A549 (cell line): Measurements from ENCODE around the gene TRANK1. TPM values are rescaled to one million over a fixed set of nuclear protein-coding genes. Genes with fewer than 3 reads are reported as not detected.

ENCODE experiments used
- ATAC-seq, 2 experiments: fragments of 200-7000 bp in 1 of 2; fragments of >200 bp in 1 of 2; cut with Nextera tagmentation in 1 of 2; cut with Tn5 transposase in 1 of 2; 3 replicates each; pipeline versions ENCODE4 v1.8.0 to v1.9.1; 2018 to 2020; ENCODE audit warnings: mild to moderate bottlenecking in 1 of 2, moderate library complexity in 1 of 2
- CTCF ChIA-PET: fragments of 300-600 bp; sonication (Branson Sonifier 250); formaldehyde crosslinking; extraction: SDS; loops from one replicate; lab custom pipeline; 2021; ENCODE audit warnings: antibody characterized with exemption, inconsistent platforms; lab: Yijun Ruan, JAX
- POLR2A ChIA-PET: fragments of 350-600 bp; formaldehyde crosslinking; extraction: SDS; loops from one replicate; lab custom pipeline; 2021; ENCODE audit warnings: antibody characterized with exemption, inconsistent platforms; lab: Yijun Ruan, JAX
- DNase-seq, 2 experiments: peaks; one replicate each; pipeline versions ENCODE4 v3.0.0 to v3.0.0-alpha.2; 2011 to 2016; ENCODE audit warnings: low read depth in 1 of 2, low spot score in 1 of 2
- FAIRE-seq: peaks from 2 replicates; lab custom pipeline; 2011; peaks lifted over from hg19 to GRCh38; lab: Jason Lieb, UNC
- H3K27ac ChIP-seq, 2 experiments: fragments of >200 bp; sonication (Bioruptor Twin); formaldehyde crosslinking; 3 replicates each; pipeline ENCODE4 v1.5.1; 2016 to 2017
- H3K4me1 ChIP-seq: fragments of >200 bp; sonication (Bioruptor Twin); formaldehyde crosslinking; 3 replicates; pipeline ENCODE4 v1.6.1; 2016
- H3K4me2 ChIP-seq: fragments of >200 bp; sonication (Bioruptor Twin); formaldehyde crosslinking; 3 replicates; pipeline ENCODE4 v1.6.1; 2016
- H3K4me3 ChIP-seq: fragments of >200 bp; sonication (Bioruptor Twin); formaldehyde crosslinking; 3 replicates; pipeline ENCODE4 v1.5.1; 2016
- H3K9me3 ChIP-seq: fragments of >200 bp; sonication (Bioruptor Twin); formaldehyde crosslinking; 3 replicates; pipeline ENCODE4 v1.6.1; 2016
- BHLHE40 ChIP-seq: IDR thresholded peaks from 2 replicates; pipeline ENCODE4 v1.6.1; 2012; ENCODE audit warnings: low read depth, low read length, inconsistent platforms
- CHD2 ChIP-seq: fragments of 150-350 bp; IDR thresholded peaks from 2 replicates; pipeline ENCODE4 v1.6.1; 2014; ENCODE audit warnings: low read length; ENCODE audit not compliant: partially characterized antibody
- CHD4 ChIP-seq: fragments of 200-600 bp; sonication (generic); IDR thresholded peaks from 2 replicates; pipeline ENCODE4 v1.6.1; 2016; ENCODE audit warnings: antibody characterized with exemption, mild to moderate bottlenecking, borderline replicate concordance
- EHMT2 ChIP-seq: fragments of 200-600 bp; sonication (generic); IDR thresholded peaks from 2 replicates; pipeline ENCODE4 v1.6.1; 2016; ENCODE audit warnings: antibody characterized with exemption, low read depth, mild to moderate bottlenecking, moderate library complexity
- EP300 ChIP-seq, 2 experiments: fragments of >200 bp; sonication (Bioruptor Twin); formaldehyde crosslinking; IDR thresholded peaks; 2 replicates in 1 of 2; 3 replicates in 1 of 2; pipeline ENCODE4 v1.6.1; 2016 to 2017
- ESRRA ChIP-seq: fragments of 150-350 bp; IDR thresholded peaks from 2 replicates; pipeline ENCODE4 v1.6.1; 2014; ENCODE audit warnings: mild to moderate bottlenecking, low read length, borderline replicate concordance
- FOSB ChIP-seq: fragments of 250-450 bp; sonication (Bioruptor Pico); IDR thresholded peaks from 2 replicates; pipeline ENCODE4 v1.5.0; 2020; ENCODE audit warnings: mild to moderate bottlenecking, moderate library complexity
- FOSL2 ChIP-seq, 2 experiments: fragments of 450-650 bp in 1 of 2; fragments of >200 bp in 1 of 2; sonication (Bioruptor Twin) in 1 of 2; formaldehyde crosslinking; IDR thresholded peaks; 2 replicates each; pipeline versions ENCODE4 v1.5.0 to v1.6.1; 2016 to 2020; ENCODE audit warnings: mild to moderate bottlenecking in 1 of 2, moderate library complexity in 1 of 2
- HOXA7 ChIP-seq: fragments of 250-450 bp; sonication (Bioruptor Pico); IDR thresholded peaks from 2 replicates; pipeline ENCODE4 v1.5.0; 2020; ENCODE audit warnings: mild to moderate bottlenecking, moderate library complexity
- HOXB13 ChIP-seq: fragments of 250-450 bp; sonication (Bioruptor Pico); IDR thresholded peaks from 2 replicates; pipeline ENCODE4 v1.5.0; 2020; ENCODE audit warnings: low read depth, mild to moderate bottlenecking, moderate library complexity
- HOXB5 ChIP-seq: fragments of 250-450 bp; sonication (Bioruptor Pico); IDR thresholded peaks from 2 replicates; pipeline ENCODE4 v1.5.0; 2020; ENCODE audit warnings: mild to moderate bottlenecking, moderate library complexity
- JUN ChIP-seq, 2 experiments: fragments of >200 bp; sonication (Bioruptor Twin); formaldehyde crosslinking; IDR thresholded peaks; 2 replicates in 1 of 2; 3 replicates in 1 of 2; pipeline ENCODE4 v1.6.1; 2016 to 2017
- MAZ ChIP-seq: fragments of 150-350 bp; IDR thresholded peaks from 2 replicates; pipeline ENCODE4 v1.6.1; 2014; ENCODE audit warnings: antibody characterized with exemption, low read depth, low read length, borderline replicate concordance
- RAD21 ChIP-seq, 2 experiments: fragments of >200 bp in 1 of 2; sonication (Bioruptor Twin) in 1 of 2; formaldehyde crosslinking in 1 of 2; IDR thresholded peaks in 1 of 2; conservative IDR thresholded peaks in 1 of 2; 2 replicates in 1 of 2; 3 replicates in 1 of 2; pipeline ENCODE4 v1.6.1; 2012 to 2018; ENCODE audit warnings: inconsistent platforms in 1 of 2
- TFCP2L1 ChIP-seq: fragments of 250-450 bp; sonication (Bioruptor Pico); IDR thresholded peaks from 2 replicates; pipeline ENCODE4 v1.5.0; 2021; ENCODE audit warnings: mild to moderate bottlenecking
- ZC3H11A ChIP-seq: fragments of 450-650 bp; IDR thresholded peaks from 2 replicates; pipeline ENCODE4 v1.6.1; 2014; ENCODE audit warnings: antibody characterized with exemption, mild to moderate bottlenecking
- ZNF302 ChIP-seq: fragments of 250-450 bp; sonication (Bioruptor Pico); IDR thresholded peaks from 2 replicates; pipeline ENCODE4 v1.9.0; 2021; ENCODE audit warnings: inconsistent platforms, mild to moderate bottlenecking, moderate library complexity
- WGBS: methylation state at CpG from one replicate; pipeline ENCODE4 v1.1.6; 2017; ENCODE audit errors: missing lambda C conversion rate; 5-methylcytosine and 5-hydroxymethylcytosine counted together
- polyA plus RNA-seq, 4 experiments: library from polyadenylated mRNA; depleted of rRNA in 3 of 4; stranded (reverse); fragments of >200 nt; fragmentation: RNase III in 1 of 4; extraction: RNeasy Plus Mini Kit Qiagen cat#74134 plus additional on column Dnase treatment in 1 of 4; gene quantifications; 2 replicates in 3 of 4; 3 replicates in 1 of 4; pipeline ENCODE4 v1.2.3, GENCODE V29; 2011 to 2017
- TF ChIP-seq, protein P1 (sequence below): IDR thresholded peaks from 2 replicates; pipeline ENCODE4 v1.6.1; 2012
- TF ChIP-seq, protein P2 (sequence below): fragments of 250-450 bp; sonication (Bioruptor Pico); IDR thresholded peaks from 2 replicates; pipeline ENCODE4 v1.5.0; 2021; ENCODE audit warnings: mild to moderate bottlenecking, moderate library complexity, borderline replicate concordance

The TRANK1 gene
- polyA plus RNA-seq, 2 of the 4 experiments (the other 2 are of a cell fraction): 0.58 to 3.2 TPM

GRCh38 chr3:36919439-36920160 is 25.3 kb downstream of the TRANK1 start:
- POLR2A ChIA-PET: no interaction called here
- TF ChIP-seq FOSL2 (IDR thresholded peaks at IDR 0.05): no peak
- peak; percentile 48 for TF ChIP-seq FOSL2 (CRISPR knock-in tag; IDR thresholded peaks at IDR 0.05)
- TF ChIP-seq BHLHE40: 0 out of 2 replicates have a peak, but pooled peaks have one; percentile 23
- no peak for TF ChIP-seq MAZ
- no peak for TF ChIP-seq HOXB13
- Histone ChIP-seq H3K4me2 (peak overlapping the region; percentile 6; the same call in 1 of the 3 replicates), H3K4me1 (peaks cover 8% of the 10 kb centered on the region; the same call in 2 of the 3 replicates), H3K9me3 (peaks cover 17% of the 10 kb centered on the region), H3K4me3 (no peak overlapping the region), H3K27ac (no peak overlapping the region)
- WGBS: 38% methylated on average over 4 of the region's 4 CpGs
- peak; percentile 15 to 65 for DNase-seq
- CTCF ChIA-PET: no interaction called here
- ATAC-seq: peak in 1 of 2 experiments; percentile 74; a peak in 3 of 6 replicates
- FAIRE-seq: no peak

- FAIRE-seq (no peak), DNase-seq (no peak), ATAC-seq (no peak)
- CTCF ChIA-PET: interaction anchor here (0.9 to 1.3 kb wide), 2 partner anchors 13 to 40 kb away, joined by 3 to 4 read pairs; no protein-coding TSS in a partner anchor
- H3K4me2 ChIP-seq: no peak overlapping the region
- 67% methylated on average over 2 of the region's 2 CpGs for WGBS
- H3K4me3 ChIP-seq: no peak overlapping the region
- peaks cover 17% of the 10 kb centered on the region for H3K9me3 ChIP-seq
- no peak for TF ChIP-seq EP300 (IDR thresholded peaks at IDR 0.05)
- TF ChIP-seq JUN (IDR thresholded peaks at IDR 0.05): no peak
- TF ChIP-seq, protein P1, sequence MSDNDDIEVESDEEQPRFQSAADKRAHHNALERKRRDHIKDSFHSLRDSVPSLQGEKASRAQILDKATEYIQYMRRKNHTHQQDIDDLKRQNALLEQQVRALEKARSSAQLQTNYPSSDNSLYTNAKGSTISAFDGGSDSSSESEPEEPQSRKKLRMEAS: no peak
- TF ChIP-seq FOSB (CRISPR knock-in tag): no peak
- TF ChIP-seq HOXA7 (CRISPR knock-in tag): no peak
- TF ChIP-seq, protein P2, sequence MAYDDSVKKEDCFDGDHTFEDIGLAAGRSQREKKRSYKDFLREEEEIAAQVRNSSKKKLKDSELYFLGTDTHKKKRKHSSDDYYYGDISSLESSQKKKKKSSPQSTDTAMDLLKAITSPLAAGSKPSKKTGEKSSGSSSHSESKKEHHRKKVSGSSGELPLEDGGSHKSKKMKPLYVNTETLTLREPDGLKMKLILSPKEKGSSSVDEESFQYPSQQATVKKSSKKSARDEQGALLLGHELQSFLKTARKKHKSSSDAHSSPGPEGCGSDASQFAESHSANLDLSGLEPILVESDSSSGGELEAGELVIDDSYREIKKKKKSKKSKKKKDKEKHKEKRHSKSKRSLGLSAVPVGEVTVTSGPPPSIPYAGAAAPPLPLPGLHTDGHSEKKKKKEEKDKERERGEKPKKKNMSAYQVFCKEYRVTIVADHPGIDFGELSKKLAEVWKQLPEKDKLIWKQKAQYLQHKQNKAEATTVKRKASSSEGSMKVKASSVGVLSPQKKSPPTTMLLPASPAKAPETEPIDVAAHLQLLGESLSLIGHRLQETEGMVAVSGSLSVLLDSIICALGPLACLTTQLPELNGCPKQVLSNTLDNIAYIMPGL (CRISPR knock-in tag): no peak
- TF ChIP-seq ZC3H11A: no peak
- POLR2A ChIA-PET: no interaction called here
- no peak overlapping the region for H3K27ac ChIP-seq
- peaks cover 8% of the 10 kb centered on the region; the same call in 2 of the 3 replicates for H3K4me1 ChIP-seq
These were observed 26.8 kb downstream of the TRANK1 start for GRCh38 chr3:36918050-36918449.

GRCh38 chr3:36911990-36912804 is 32.7 kb downstream of the TRANK1 start:
- WGBS: 53% methylated on average over 4 of the region's 4 CpGs
- FAIRE-seq (no peak), ATAC-seq (peak; percentile 44 to 67; a peak in 4 of 6 replicates), DNase-seq (peak; percentile 33 to 47)
- peak overlapping the region; percentile 63 for H3K4me2 ChIP-seq
- ChIA-PET POLR2A (no interaction called here), CTCF (interaction anchor here (0.8 to 1.2 kb wide), 4 partner anchors 18 to 46 kb away, joined by 3 read pairs; no protein-coding TSS in a partner anchor)
- no peaks in the 10 kb centered on the region for H3K9me3 ChIP-seq
- 0 out of 6 replicates have a peak overlapping the region, but pooled peaks of 1 of the 2 experiments have one; percentile 13 for H3K27ac ChIP-seq
- no peak for TF ChIP-seq HOXA7 (CRISPR knock-in tag)
- no peak for TF ChIP-seq TFCP2L1 (CRISPR knock-in tag)
- TF ChIP-seq FOSL2 (IDR thresholded peaks at IDR 0.05): 0 out of 2 replicates have a peak, but pooled peaks have one; percentile 15
- peak; percentile 68 for TF ChIP-seq FOSL2 (CRISPR knock-in tag; IDR thresholded peaks at IDR 0.05)
- H3K4me3 ChIP-seq: no peak overlapping the region
- H3K4me1 ChIP-seq: peaks cover 20% of the 10 kb centered on the region; the same call in 2 of the 3 replicates

- no peak for ATAC-seq
- CTCF ChIA-PET: interaction anchor here (0.5 to 0.9 kb wide), 3 partner anchors 19 to 49 kb away, joined by 3 read pairs; no protein-coding TSS in a partner anchor
- Histone ChIP-seq H3K9me3 (no peaks in the 10 kb centered on the region), H3K4me1 (peaks cover 20% of the 10 kb centered on the region; the same call in 2 of the 3 replicates), H3K4me2 (no peak overlapping the region), H3K27ac (no peak overlapping the region), H3K4me3 (no peak overlapping the region)
- 47% methylated on average over 1 of the region's 1 CpG for WGBS
- no peak for DNase-seq
- POLR2A ChIA-PET: no interaction called here
- no peak for FAIRE-seq
- no peak for TF ChIP-seq HOXB5 (CRISPR knock-in tag)
- no peak for TF ChIP-seq ZNF302 (CRISPR knock-in tag)
- TF ChIP-seq RAD21 (conservative IDR thresholded peaks at IDR 0.05 in 1 of 2, IDR thresholded peaks at IDR 0.05 in 1 of 2): no peak
- no peak for TF ChIP-seq CHD2
- TF ChIP-seq EHMT2: no peak
- TF ChIP-seq ESRRA: no peak
- TF ChIP-seq, protein P1: no peak
- TF ChIP-seq CHD4: no peak
These were observed 35.2 kb downstream of the TRANK1 start for GRCh38 chr3:36909666-36910065.
